ENCODE measurements around the gene TMEM38A. TPM values are rescaled to one million over a fixed set of nuclear protein-coding genes. Genes with fewer than 3 reads are reported as not detected.

The TMEM38A gene
- total RNA-seq, 4 donors from 2014 or later = 3.5 to 5.0 TPM; not detected in 2

- H3K4me1 ChIP-seq = peaks cover 8 to 10% of the 10 kb centered on the region in 2 donors
- no peak overlapping the region for H3K4me3 ChIP-seq
- DNase-seq = no peak
- no peaks in the 10 kb centered on the region for H3K9me3 ChIP-seq
- no peaks in the 10 kb centered on the region for H3K36me3 ChIP-seq
- intact Hi-C loops (cut with DNase I; ENCODE audit: low total_unique reads) = no loop called here
- TF ChIP-seq POLR2A (IDR thresholded peaks at IDR 0.05) (no peak), CTCF (IDR thresholded peaks at IDR 0.05) (no peak)
- no peak overlapping the region for H3K27ac ChIP-seq
- no peaks in the 10 kb centered on the region for H3K27me3 ChIP-seq
Observed at GRCh38 chr19:16654140-16654539, 6.8 kb upstream of the TMEM38A start.

GRCh38 chr19:16654627-16655026 is 6.3 kb upstream of the TMEM38A start:
- no peaks in the 10 kb centered on the region for H3K27me3 ChIP-seq
- intact Hi-C loops (cut with DNase I; ENCODE audit: low total_unique reads) = no loop called here
- DNase-seq = no peak
- no peak for TF ChIP-seq CTCF (IDR thresholded peaks at IDR 0.05)
- no peak for TF ChIP-seq POLR2A (IDR thresholded peaks at IDR 0.05)
- no peak overlapping the region for H3K27ac ChIP-seq
- H3K36me3 ChIP-seq = no peaks in the 10 kb centered on the region
- H3K4me3 ChIP-seq = no peak overlapping the region
- H3K9me3 ChIP-seq = no peaks in the 10 kb centered on the region
- H3K4me1 ChIP-seq = peaks cover 8 to 10% of the 10 kb centered on the region in 2 donors

- Histone ChIP-seq H3K27ac (no peak overlapping the region), H3K4me1 (peaks cover 8 to 10% of the 10 kb centered on the region in 2 donors), H3K27me3 (no peaks in the 10 kb centered on the region), H3K9me3 (no peaks in the 10 kb centered on the region), H3K4me3 (no peak overlapping the region), H3K36me3 (no peaks in the 10 kb centered on the region)
- intact Hi-C loops (cut with DNase I; ENCODE audit: low total_unique reads) = no loop called here
- TF ChIP-seq CTCF (IDR thresholded peaks at IDR 0.05) = no peak
- no peak for TF ChIP-seq POLR2A (IDR thresholded peaks at IDR 0.05)
- DNase-seq = no peak
Observed at GRCh38 chr19:16655727-16656126, 5.2 kb upstream of the TMEM38A start.

- TF ChIP-seq CTCF (IDR thresholded peaks at IDR 0.05) = no peak
- TF ChIP-seq POLR2A (IDR thresholded peaks at IDR 0.05) = no peak
- Histone ChIP-seq H3K4me3 (no peak overlapping the region), H3K4me1 (peaks cover 8 to 10% of the 10 kb centered on the region in 2 donors), H3K36me3 (no peaks in the 10 kb centered on the region), H3K9me3 (no peaks in the 10 kb centered on the region), H3K27ac (no peak overlapping the region), H3K27me3 (no peaks in the 10 kb centered on the region)
- no peak for DNase-seq
- intact Hi-C loops (cut with DNase I; ENCODE audit: low total_unique reads) = no loop called here
Observed at GRCh38 chr19:16657384-16657783, 3.6 kb upstream of the TMEM38A start.

- Histone ChIP-seq H3K27me3 (no peaks in the 10 kb centered on the region), H3K4me3 (peak overlapping the region; percentile 66 to 88), H3K27ac (peak overlapping the region; percentile 94 to 97), H3K36me3 (no peaks in the 10 kb centered on the region), H3K9me3 (no peaks in the 10 kb centered on the region), H3K4me1 (peaks cover 8 to 10% of the 10 kb centered on the region in 2 donors)
- no peak for DNase-seq
- intact Hi-C loops (cut with DNase I; ENCODE audit: low total_unique reads) = no loop called here
- no peak for TF ChIP-seq POLR2A (IDR thresholded peaks at IDR 0.05)
- TF ChIP-seq CTCF (IDR thresholded peaks at IDR 0.05) = no peak
Observed at GRCh38 chr19:16659464-16659831, 1.5 kb upstream of the TMEM38A start.

Data from uterus (tissue), 4 donors.